HG02938 (cell line): ENCODE results near the gene FAM83D.
"Not testable (repeated sequence)": the region's sequence is repeated elsewhere in the genome, so short reads cannot be mapped to it uniquely, and the experiment has no call there.

ENCODE experiments used
- ATAC-seq: cut with Tn5 transposase; IDR thresholded peaks from one replicate; pipeline ENCODE4 v1.9.1; 2021; ENCODE audit warnings: mild to moderate bottlenecking, moderate library complexity; ENCODE audit not compliant: unreplicated experiment

FAM83D gene

DNA sequence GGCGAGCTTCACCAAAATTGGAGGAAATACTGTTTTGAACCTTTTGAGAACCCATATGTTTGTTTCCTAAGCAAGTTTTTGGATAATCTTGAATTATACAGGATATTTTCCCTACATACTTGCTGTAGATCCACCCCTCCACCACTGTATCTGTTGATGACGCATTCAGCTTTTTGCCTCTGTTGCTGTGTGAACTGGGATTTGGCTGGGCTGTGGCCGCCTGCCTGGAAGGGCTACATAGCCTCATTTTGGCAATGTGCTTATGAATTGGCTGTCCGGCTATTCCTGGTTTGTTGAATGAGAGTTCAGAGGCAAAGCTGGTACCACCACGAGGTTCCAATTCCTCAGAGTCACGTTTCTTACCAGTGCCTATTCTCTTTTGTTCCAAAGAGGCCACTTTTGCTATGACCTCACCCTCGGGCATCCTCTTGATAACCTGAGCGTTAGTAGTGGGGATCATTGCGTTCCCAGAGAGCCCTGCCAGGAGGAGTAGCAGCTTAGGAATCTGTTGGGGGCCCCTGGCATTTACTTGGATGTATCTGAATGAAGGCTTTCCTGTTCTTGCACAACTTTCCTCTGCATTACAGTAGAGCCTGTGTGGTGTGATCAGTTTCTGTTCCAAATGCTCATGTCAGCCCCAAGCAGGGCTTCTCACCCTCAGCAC, 6.4 kb downstream of the FAM83D start:
- ATAC-seq = no peak

- ATAC-seq = no peak
Observed at GRCh38 chr20:38934530-38934929, 8.3 kb downstream of the FAM83D start.

- no peak for ATAC-seq
Observed at GRCh38 chr20:38935285-38935684, 9.1 kb downstream of the FAM83D start.

GRCh38 chr20:38935967-38936407, 9.8 kb downstream of the FAM83D start:
- ATAC-seq = no peak

GRCh38 chr20:38937000-38937399, 10.8 kb downstream of the FAM83D start:
- ATAC-seq = no peak

DNA sequence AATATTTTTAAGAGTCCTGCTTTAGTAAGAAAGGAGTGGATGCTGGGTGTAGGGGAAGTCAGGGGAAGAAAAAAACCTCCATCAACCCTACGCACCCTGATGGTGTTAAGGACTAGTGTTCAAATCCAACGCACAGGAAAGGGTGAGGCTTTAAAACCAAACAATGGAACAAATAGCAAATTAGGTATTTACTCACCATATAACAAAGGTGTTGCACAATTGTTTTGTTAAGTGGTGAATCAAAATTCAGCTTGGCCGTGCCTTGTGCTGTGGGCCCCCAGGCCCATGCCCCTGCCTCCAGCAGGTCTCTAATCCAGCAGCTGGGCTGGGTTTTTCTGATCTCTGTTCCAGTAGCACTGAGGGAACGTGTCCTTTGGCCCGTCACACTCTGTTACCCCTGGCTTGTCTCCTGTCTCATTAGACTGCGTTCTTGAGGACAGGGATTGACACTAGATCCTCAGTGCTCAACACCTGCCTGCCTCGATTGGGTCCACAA, 11.8 kb downstream of the FAM83D start:
- ATAC-seq = no peak

DNA sequence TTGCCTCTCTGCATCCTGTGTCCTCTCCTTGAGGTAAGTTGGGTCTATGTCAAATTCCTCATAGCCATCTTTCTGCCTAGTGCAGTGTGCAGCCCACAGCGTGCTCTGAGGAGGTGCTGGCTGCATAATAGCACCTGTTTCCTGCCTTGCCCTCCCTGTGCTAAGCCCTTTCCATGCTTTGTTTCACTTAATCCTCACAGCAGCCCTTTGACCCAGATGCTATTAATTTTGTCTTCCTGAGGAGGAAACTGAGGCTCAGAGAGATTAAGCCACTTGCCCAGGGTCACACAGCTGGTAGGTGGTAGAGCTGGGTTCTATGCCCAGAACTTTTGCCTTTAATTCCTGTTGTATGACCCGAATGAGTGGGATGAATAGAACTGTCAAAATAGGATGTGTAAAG, 13.5 kb downstream of the FAM83D start:
- no peak for ATAC-seq

- no peak for ATAC-seq
Observed at GRCh38 chr20:38940644-38941043, 14.4 kb downstream of the FAM83D start.

DNA sequence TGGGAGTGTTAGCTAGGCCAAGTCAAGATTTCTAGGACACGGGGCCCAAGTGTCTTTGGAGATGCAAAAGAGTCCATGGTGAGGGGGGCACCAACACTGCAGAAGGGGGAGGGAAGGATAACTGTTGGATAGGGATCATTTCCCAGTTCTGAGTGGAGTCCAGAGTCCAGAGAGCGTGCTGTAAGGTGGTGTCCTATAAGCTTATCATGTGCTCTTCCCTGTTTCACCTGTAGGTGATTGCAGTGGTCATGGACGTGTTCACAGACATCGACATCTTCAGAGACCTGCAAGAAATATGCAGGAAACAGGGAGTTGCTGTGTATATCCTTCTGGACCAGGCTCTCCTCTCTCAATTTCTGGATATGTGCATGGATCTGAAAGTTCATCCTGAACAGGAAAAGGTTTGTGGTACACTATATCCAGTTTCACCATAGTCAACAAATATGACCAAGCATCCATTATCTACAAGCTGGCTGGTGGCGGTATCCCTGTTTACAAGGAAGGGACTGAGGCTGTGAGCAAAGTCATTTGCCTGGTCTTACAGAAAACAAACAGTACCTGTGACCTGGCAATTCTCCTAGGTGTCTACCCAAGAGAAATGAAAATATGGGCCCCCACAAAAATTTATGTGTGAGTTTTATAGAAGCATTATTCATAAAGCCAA, 15.6 kb downstream of the FAM83D start:
- ATAC-seq = no peak

- no peak for ATAC-seq
Observed at GRCh38 chr20:38945012-38945411, 18.8 kb downstream of the FAM83D start.

DNA sequence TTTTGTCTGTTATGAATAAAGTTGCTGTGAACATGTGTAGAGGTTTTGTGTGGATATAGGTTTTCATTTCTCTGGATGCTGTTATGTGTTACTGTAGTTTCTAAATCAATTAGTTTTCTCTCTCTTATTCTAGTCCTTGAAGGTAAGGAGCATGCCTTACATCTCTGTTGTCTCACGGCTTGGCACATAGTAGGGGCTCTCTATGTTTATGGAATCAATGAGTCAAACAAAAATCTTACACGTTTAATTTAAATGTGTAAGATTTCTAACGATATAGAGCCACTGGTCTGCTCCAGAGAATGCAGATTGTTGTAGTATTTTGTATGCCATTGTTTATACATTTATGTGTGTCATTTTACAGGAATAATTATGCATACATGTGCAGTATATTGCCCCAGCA, 20.6 kb downstream of the FAM83D start:
- no peak for ATAC-seq

DNA sequence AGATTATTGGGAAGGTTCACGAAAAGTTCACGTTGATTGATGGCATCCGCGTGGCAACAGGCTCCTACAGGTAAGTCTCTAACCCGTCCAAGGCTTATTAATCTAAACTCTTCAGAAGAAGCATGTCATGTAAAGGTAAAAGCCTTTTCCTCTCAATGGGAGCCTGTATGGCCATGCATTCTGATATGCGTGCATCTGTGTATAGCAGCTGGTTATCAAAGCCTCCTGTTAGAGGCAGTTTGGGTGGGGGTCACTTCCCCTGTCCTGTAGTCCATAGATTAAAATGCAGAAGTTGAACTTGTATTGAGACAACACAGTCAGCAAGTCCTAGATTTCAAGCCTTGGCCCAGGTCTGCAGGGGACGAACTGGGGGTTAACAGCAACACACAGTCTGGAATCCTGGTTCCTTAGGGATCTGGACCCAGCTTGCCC, 21.7 kb downstream of the FAM83D start:
- ATAC-seq = no peak

DNA sequence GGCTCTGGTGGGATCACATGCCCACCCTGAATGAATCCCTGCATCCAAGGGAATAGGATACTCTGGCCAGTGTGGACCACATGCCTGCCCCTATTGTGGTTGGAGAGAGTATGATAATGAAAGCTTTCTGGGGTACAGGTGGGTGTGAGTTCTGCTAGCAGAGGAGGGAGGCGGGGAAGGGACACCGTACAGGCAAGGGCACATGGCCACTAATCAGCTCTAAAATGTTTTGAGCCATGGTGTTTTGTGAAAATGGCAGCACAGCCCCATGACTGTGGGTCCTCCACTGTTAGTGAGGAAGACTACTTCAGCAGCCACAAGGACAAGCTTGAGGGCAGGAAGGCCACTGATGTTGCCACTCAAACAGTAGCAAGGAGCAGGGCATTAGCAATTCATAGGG, 24.0 kb downstream of the FAM83D start:
- no peak for ATAC-seq

DNA sequence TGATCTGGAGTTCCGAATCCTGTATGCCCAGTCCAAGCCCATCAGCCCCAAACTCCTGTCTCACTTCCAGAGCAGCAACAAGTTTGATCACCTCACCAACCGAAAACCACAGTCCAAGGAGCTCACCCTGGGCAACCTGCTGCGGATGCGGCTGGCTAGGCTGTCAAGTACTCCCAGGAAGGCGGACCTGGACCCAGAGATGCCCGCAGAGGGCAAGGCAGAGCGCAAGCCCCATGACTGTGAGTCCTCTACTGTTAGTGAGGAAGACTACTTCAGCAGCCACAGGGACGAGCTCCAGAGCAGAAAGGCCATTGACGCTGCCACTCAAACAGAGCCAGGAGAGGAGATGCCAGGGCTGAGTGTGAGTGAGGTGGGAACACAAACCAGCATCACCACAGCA, 25.4 kb downstream of the FAM83D start:
- ATAC-seq = no peak

- ATAC-seq = no peak
Observed at GRCh38 chr20:38952153-38952552, 25.9 kb downstream of the FAM83D start.

- no peak for ATAC-seq
Observed at GRCh38 chr20:38953630-38954340, 27.6 kb downstream of the FAM83D start.

DNA sequence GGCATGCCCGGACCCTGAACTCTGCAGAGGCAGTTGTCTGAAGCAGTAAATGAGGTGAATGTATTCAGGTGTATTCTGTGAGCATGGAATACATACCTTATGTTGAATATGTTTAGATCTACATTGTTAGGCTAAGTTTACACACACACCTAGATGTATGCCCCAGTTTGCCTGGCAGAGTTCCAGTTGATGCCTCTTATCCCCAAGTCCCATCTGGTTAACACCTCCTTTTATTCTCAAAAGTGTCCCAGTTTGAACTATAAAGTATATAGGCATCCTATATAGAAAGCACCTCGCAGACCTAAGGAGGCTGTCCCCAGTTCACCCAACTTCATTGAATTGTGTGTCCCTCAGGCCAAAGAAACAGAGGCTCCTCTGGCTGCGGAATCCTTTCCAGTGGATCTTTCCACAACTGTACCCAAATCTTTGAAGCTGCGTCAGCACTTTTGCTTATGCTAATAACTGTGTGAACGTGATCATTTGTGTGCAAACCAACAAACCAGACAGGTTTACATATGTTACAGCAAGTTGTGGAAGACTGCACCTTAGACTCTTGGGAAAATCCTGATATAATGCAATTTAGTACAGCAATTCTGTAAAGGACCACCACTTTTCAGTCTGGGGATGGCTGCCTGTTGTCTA, 31.1 kb downstream of the FAM83D start:
- ATAC-seq = no peak

DNA sequence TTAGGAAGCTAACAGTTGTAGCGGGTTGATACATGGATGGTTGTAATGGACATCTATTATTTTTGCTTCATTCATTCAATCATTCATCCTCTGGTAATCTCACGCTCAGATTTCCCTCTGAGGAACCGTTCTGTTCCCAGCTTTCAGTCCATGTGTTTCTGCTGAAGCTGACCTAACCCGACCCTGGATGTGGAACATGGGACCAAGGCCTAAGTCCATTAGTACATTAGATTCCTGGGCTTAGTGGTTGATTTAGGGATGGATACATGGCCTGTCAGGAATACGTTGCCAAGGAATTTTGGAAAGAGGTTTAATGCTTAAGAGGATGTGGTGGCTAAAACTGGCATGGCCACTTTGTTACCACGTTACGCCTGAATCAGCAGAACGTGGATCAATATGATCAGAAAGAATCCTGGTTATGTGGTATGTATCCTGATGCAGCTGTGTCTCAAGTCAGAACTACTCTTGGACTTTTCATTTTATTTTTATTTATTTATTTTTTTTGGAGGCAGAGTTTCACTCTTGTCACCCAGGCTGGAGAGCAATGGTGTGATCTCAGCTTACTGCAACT, 31.8 kb downstream of the FAM83D start:
- ATAC-seq = no peak

- not testable (repeated sequence) for ATAC-seq
Observed at GRCh38 chr20:38960187-38960687, 34.0 kb downstream of the FAM83D start.

- ATAC-seq = no peak
Observed at GRCh38 chr20:38961530-38962043, 35.4 kb downstream of the FAM83D start.
